Measurements from ENCODE around the gene TMPRSS9. TPM values are rescaled to one million over a fixed set of nuclear protein-coding genes. Genes with fewer than 3 reads are reported as not detected.

TMPRSS9 gene
- total and polyA plus RNA-seq, 2 of the 13 experiments (the other 11 are each of a cell fraction or from before 2014, with no cell fraction given): 2.5 to 5.2 TPM

DNA sequence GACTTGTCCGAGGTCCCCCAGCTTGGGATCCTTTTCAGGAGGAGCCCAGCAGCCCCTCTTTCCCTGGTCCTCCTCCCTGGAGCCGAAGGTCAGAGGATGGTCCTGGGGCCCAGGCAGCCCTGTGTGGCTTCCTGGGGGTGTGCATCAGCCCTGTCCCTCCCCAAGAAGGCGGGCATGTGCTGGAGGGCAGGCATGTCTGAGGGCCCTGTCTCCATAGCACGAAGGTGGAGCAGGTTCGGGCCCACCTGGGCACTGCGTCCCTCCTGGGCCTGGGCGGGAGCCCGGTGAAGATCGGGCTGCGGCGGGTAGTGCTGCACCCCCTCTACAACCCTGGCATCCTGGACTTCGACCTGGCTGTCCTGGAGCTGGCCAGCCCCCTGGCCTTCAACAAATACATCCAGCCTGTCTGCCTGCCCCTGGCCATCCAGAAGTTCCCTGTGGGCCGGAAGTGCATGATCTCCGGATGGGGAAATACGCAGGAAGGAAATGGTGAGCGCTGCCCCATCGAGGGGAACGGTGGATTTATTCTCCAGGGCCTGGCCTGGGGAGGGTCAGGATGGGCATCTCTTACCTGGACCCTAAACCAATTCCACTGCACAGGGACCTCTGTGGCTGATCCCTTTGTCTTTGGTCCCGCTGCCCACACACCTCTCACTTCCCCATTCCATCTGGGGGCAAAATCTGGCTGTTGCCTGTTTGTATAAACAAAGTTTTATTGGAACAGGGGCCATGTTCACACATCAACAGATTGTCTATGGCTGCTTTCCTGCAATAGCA, 56.4 kb downstream of the TMPRSS9 start (continued):
- TF ChIP-seq RXRB (CRISPR knock-in tag; IDR thresholded peaks at IDR 0.05; ENCODE audit: borderline replicate concordance) (peak; percentile 73; the same call in 1 of the 2 replicates), EP300 (IDR thresholded peaks at IDR 0.05; ENCODE audit: low read depth in 2 of 2, low read length in 2 of 2) (peak in 1 of 2 experiments; percentile 35; a peak in 2 of 4 replicates), EP300 (CRISPR knock-in tag; IDR thresholded peaks at IDR 0.05; ENCODE audit: borderline replicate concordance) (peak; percentile 59), ZNF124 (CRISPR knock-in tag; IDR thresholded peaks at IDR 0.05) (peak; percentile 85), HMGXB4 (CRISPR knock-in tag; IDR thresholded peaks at IDR 0.05; ENCODE audit: borderline replicate concordance in 1 of 2, low read depth in 1 of 2) (no peak; a peak in 1 of 4 replicates), FOXC1 (CRISPR knock-in tag; IDR thresholded peaks at IDR 0.05; ENCODE audit: borderline replicate concordance) (peak; percentile 77; the same call in 1 of the 2 replicates), BRCA1 (CRISPR knock-in tag; IDR thresholded peaks at IDR 0.05) (0 out of 2 replicates have a peak, but pooled peaks have one; percentile 71), KLF9 (CRISPR knock-in tag; IDR thresholded peaks at IDR 0.05; ENCODE audit: low read depth) (peak; percentile 66; the same call in 1 of the 2 replicates), KDM6A (CRISPR knock-in tag; IDR thresholded peaks at IDR 0.05; ENCODE audit: low read depth) (peak; percentile 68), FOXO1 (CRISPR knock-in tag; IDR thresholded peaks at IDR 0.05) (peak; percentile 55; the same call in 1 of the 2 replicates), GLI4 (CRISPR knock-in tag; IDR thresholded peaks at IDR 0.05; ENCODE audit: borderline replicate concordance) (no peak), ZSCAN12 (CRISPR knock-in tag; IDR thresholded peaks at IDR 0.05) (no peak), CENPT (CRISPR knock-in tag; IDR thresholded peaks at IDR 0.05; ENCODE audit: low read depth) (no peak; the same call in 1 of the 2 replicates), POLR2AphosphoS2 (IDR thresholded peaks at IDR 0.05; ENCODE audit: low read depth, low read length) (0 out of 2 replicates have a peak, but pooled peaks have one; percentile 54), GZF1 (CRISPR knock-in tag; IDR thresholded peaks at IDR 0.05) (0 out of 2 replicates have a peak, but pooled peaks have one; percentile 33), AKNA (CRISPR knock-in tag; IDR thresholded peaks at IDR 0.05; ENCODE audit: borderline replicate concordance) (no peak), REPIN1 (CRISPR knock-in tag; IDR thresholded peaks at IDR 0.05; ENCODE audit: borderline replicate concordance, low read depth) (peak; percentile 59; the same call in 1 of the 2 replicates)
- TF ChIP-seq, protein P1, sequence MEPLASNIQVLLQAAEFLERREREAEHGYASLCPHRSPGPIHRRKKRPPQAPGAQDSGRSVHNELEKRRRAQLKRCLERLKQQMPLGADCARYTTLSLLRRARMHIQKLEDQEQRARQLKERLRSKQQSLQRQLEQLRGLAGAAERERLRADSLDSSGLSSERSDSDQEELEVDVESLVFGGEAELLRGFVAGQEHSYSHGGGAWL (CRISPR knock-in tag; IDR thresholded peaks at IDR 0.05): peak; percentile 68; the same call in 1 of the 2 replicates
- TF ChIP-seq, protein P2, sequence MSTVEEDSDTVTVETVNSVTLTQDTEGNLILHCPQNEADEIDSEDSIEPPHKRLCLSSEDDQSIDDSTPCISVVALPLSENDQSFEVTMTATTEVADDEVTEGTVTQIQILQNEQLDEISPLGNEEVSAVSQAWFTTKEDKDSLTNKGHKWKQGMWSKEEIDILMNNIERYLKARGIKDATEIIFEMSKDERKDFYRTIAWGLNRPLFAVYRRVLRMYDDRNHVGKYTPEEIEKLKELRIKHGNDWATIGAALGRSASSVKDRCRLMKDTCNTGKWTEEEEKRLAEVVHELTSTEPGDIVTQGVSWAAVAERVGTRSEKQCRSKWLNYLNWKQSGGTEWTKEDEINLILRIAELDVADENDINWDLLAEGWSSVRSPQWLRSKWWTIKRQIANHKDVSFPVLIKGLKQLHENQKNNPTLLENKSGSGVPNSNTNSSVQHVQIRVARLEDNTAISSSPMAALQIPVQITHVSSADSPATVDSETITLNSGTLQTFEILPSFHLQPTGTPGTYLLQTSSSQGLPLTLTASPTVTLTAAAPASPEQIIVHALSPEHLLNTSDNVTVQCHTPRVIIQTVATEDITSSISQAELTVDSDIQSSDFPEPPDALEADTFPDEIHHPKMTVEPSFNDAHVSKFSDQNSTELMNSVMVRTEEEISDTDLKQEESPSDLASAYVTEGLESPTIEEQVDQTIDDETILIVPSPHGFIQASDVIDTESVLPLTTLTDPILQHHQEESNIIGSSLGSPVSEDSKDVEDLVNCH (CRISPR knock-in tag; IDR thresholded peaks at IDR 0.05): no peak
